H1 (cell line): Measurements from ENCODE around the gene OR2AG1. TPM values are rescaled to one million over a fixed set of nuclear protein-coding genes. Genes with fewer than 3 reads are reported as not detected.

Source experiments
- CHD7 ChIP-seq: fragments of 300-600 bp; sonication (generic); IDR thresholded peaks from 2 replicates; pipeline ENCODE4 v1.7.1; 2012; ENCODE audit warnings: low read length, moderate library complexity, mild to moderate bottlenecking, inconsistent platforms; ENCODE audit not compliant: insufficient replicate concordance
- polyA plus RNA-seq, 7 experiments: library from polyadenylated mRNA; depleted of rRNA in 3 of 7; stranded (reverse) in 5 of 7; unstranded in 2 of 7; fragments of >200 nt in 5 of 7; fragments of 200-250 nt in 2 of 7; gene quantifications; 1 replicate in 5 of 7; 2 replicates in 1 of 7; 4 replicates in 1 of 7; pipeline versions ENCODE4 v1.2.1 to v1.2.3, GENCODE V29; 2011 to 2013; ENCODE audit warnings: missing spikeins in 2 of 7, mixed read lengths in 2 of 7
- total RNA-seq: library from RNA; stranded (reverse); fragmentation: NEBNext Ultra II Directional; extraction: Animal tissue kit (Norgen Biotek cat#: 25700); gene quantifications from 2 replicates; pipeline ENCODE4 v1.2.1, GENCODE V29; 2021

OR2AG1 gene
- total and polyA plus RNA-seq, 2 of the 8 experiments (the other 6 are each of a cell fraction or from before 2014, with no cell fraction given): not detected

- no peak for TF ChIP-seq CHD7
- TF ChIP-seq, all 59 proteins: peak for 6
Observed at GRCh38 chr11:6812390-6813005, 29.7 kb downstream of the OR2AG1 start (continued).
